NCI-H748 treated with DMSO at 0.1 percent for 48 hours (cell line): Measurements from ENCODE around the gene LMBR1.
"Not testable (repeated sequence)": the region's sequence is repeated elsewhere in the genome, so short reads cannot be mapped to it uniquely, and the experiment has no call there.

Experiments
- DNase-seq: peaks from one replicate; lab custom pipeline; 2025; lab: John Stamatoyannopoulos, UW

Gene LMBR1

GRCh38 chr7:156906200-156906649 lies 13.2 kb upstream of the LMBR1 start:
- DNase-seq = no peak

DNA sequence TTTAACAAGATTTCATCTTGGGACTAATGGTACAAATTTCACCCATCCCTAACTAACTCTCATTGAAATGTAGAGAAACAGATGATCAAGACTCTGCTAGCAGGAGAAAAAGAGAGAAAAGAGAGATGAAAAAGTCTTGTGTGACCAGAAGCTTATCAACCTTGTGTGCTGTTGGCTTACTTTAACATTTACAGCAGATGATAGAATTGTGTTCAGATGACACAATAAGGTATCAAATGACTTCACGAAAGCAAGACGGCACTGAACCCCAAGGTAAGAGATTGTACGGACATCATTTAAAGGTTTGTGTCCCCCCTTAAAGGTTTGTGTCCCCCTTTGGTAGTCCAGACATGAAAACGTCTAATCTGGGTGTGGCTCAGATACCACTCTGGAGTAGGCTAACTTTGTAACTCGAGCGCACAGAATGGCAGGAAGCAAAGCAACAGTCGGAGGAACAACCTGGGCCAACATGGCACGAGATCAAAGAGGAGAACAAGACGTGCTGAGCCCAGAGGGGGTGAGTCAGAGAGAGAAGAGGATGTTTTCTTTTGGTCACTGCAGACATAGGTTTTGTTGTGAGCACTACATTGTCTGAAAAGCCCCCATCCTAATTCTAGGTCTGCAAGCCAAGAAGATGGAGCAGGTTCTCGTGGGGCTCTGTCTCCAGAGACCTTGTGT lies 10.4 kb upstream of the LMBR1 start:
- DNase-seq = no peak

DNA sequence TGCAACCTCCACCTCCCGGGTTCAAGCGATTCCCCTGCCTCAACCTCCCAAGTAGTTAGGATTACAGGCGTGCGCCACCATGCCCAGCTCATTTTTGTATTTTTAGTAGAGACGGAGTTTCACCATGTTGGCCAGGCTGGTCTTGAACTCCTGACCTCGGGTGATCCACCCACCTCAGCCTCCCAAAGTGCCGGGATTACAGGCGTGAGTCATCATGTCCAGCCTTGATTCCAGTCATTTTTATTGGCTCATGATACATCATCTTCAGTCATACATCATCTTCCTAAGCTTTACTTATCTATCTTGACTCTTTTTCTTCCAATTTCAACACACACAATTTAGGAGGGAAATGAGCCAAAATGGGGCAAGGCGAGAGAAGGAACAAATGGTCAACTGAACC lies 7.1 kb upstream of the LMBR1 start:
- DNase-seq = not testable (repeated sequence)

- DNase-seq = no peak
These were observed 6.0 kb upstream of the LMBR1 start for GRCh38 chr7:156898938-156899337.

GRCh38 chr7:156897673-156898072 lies 4.7 kb upstream of the LMBR1 start:
- no peak for DNase-seq

DNA sequence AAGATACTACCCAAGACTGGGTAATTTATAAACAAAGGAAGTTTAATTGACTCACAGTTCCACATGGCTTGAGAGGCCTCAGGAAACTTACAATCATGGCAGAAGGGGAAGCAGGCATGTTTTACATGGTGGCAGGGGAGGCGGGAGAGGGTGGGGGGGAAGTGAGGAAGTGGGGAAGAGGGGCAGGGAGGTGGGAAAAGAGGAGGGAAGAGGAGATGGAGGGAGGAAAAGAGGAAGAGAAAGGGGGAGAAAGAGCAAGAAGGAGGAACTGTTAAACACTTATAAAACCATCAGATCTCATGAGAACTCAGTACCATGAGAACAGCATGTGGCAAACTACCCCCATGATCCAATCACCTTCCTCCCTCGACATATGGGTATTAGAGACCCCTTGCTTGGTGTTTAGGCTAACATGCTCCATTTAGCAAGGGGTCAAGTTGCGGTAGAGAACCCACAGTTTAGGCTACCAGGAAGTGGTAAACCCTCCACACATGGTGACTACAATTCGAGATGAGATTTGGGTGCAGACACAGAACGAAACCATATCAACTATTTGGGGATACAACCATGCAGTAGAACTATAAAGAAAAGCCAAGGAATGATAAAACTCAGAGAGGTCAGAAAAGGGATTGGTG lies 3.5 kb upstream of the LMBR1 start:
- DNase-seq = no peak

GRCh38 chr7:156895024-156895780 lies 2.2 kb upstream of the LMBR1 start:
- DNase-seq = no peak

DNA sequence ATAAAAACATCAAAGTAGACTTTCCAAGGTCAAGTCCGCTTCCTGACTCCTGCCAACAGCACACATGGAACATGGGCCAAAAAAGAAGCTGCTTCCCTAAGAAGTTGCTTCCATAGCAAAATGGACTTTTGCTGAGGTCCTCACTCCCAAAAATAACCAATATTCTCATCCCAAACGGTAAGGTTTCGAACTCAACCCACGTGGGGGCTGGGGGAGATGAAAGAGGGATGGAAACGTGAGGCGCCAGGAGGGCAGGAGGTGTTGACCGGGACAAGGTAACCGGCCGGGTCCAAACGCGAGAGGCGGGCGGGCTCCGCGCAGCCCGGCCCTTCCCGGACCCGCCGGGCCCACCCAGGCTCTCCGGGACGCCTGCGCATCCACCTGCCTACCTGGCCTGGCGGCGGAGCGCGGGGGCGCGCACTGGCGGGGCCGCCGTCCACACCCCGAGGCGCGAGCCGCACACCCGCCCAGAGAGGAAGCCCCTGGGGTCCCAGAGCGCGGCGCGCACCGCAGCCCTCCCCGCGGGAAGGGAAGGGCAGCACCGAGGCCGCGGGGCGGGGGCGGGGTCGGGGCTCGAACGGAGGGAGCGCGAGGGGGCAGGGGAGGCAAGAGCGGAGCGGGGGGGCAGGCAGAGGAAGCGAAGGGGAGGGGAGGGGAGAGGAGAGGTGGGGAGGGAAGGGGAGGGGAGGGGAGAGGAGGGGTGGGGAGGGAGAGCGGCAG lies 742 bp downstream of the LMBR1 start:
- peak; percentile 45 for DNase-seq

DNA sequence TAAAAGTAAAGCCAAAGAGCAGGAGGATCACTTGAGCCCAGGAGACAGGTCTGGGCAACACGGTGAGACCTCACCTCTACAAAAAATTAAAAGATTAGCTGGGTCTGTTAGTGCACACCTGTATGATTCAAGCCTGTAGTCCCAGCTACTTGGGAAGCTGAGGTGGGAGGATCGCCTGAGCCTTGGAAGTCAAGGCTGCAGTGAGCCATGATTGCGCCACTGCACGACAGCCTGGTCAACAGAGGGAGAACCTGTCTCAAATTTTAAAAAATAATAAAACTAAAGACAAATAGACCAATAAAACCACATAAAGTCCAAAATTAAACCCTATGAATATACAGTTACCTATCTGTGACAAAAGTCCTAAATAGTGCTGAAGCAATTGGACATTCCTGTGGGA lies 3.2 kb downstream of the LMBR1 start:
- no peak for DNase-seq

- peak; percentile 5 for DNase-seq
These were observed 3.9 kb downstream of the LMBR1 start for GRCh38 chr7:156889089-156889488.

GRCh38 chr7:156886020-156886795 lies 6.8 kb downstream of the LMBR1 start:
- DNase-seq = no peak

DNA sequence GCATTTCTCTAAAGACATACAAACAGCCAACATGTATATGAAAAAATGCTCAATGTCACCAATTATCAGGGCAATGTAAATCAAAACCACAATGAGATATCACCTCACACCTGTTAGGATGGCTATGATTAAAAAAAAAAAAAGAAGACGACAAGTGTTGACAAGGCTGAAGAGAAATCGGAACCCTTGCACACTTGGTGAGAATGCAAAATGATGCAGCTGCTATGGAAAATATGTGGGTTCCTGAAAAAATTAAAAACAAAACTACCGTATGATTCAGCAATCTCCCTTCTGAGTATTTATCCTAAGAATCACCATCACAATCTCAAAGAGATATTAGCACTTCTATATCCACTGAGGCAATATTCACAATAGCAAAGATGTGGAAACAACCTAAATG lies 11.3 kb downstream of the LMBR1 start:
- DNase-seq = no peak

DNA sequence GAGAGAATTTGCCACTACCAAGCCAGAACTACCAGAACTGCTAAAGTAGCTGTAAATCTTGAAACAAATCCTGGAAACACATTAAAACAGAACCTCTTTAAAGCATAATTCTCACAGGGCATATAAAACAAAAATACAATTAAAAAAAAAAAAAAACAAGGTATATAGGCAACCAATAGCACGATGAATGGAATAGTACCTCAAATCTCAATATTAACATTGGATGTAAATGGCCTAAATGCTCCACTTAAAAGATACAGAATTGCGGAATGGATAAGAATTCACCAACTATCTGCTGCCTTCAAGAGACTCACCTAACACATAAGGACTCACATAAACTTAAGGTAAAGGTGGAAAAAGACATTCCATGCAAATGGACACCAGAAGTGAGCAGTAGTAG lies 17.2 kb downstream of the LMBR1 start:
- DNase-seq = no peak

- DNase-seq = not testable (repeated sequence)
These were observed 24.6 kb downstream of the LMBR1 start for GRCh38 chr7:156868363-156868762.

GRCh38 chr7:156865493-156865892 lies 27.5 kb downstream of the LMBR1 start:
- no peak for DNase-seq

DNA sequence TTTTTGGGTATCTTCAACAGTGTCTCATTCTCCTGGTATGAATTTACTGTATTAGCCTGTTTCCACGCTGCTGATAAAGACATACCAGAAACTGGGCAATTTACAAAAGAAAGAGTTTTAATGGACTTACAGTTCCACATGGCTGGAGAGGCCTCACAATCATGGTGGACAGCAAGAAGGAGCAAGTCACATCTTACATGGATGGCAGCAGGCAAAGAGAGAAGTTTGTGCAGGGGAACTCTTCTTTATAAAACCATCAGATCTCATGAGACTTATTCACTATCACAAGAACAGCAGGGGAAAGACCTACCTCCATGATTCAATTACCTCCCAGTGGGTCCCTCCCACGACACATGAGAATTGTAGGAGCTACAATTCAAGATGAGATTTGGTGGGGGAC lies 31.0 kb downstream of the LMBR1 start:
- not testable (repeated sequence) for DNase-seq

DNA sequence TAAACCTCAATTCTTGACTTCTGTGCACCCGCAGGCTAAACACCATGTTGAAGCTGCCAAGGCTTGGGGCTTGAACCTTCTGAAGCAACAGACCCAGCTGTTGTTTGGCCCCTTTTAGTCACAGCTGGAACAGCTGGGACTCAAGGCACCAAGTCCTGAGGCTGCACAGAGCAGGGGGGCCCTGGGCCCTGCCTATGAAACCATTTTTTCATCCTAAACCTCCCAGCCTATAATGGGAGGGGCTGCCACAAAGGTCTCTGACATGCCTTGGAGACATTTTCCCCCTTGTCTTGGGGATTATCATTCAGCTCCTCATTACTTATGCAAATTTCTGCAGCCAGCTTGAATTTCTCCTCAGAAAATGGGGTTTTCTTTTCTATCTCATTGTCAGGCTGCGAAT lies 31.8 kb downstream of the LMBR1 start:
- DNase-seq = no peak

DNA sequence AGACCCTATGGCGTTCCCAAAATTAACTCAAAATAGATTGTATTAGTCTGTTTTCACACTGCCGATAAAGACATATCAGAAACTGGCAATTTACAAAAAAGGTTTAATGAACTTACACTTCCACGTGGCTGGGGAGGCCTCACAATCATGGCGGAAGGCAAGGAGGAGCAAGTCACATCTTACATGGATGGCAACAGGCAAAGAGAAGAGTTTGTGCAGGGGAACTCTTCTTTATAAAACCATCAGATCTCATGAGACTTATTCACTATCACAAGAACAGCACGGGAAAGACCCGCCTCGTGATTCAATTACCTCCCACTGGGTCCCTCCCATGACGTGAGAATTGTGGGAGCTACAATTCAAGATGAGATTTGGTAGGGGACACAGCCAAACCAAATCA lies 32.9 kb downstream of the LMBR1 start:
- DNase-seq = not testable (repeated sequence)

DNA sequence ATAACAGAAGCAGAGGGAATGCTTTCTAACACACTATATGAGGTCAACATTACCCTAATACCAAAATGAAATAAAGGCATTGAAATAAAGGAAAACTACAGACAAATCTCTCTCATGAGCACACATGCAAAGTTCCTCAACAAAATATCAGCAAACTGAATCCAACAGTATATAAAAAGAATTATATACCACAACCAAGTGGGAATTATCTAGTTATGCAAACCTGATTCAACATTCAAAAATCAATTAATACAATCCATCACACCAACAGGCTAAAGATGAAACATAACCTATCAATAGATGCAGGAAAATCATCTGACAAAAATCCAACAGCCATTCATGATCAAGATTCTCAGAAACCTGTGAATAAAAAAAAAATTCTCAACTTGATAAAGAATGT lies 34.5 kb downstream of the LMBR1 start:
- DNase-seq = no peak

GRCh38 chr7:156857757-156858156 lies 35.2 kb downstream of the LMBR1 start:
- no peak for DNase-seq

GRCh38 chr7:156854654-156855053 lies 38.3 kb downstream of the LMBR1 start:
- DNase-seq = no peak

GRCh38 chr7:156848979-156849378 lies 44.0 kb downstream of the LMBR1 start:
- DNase-seq = no peak
